Progenitor cell of endocrine pancreas (in vitro differentiated cells): ENCODE measurements around the gene COPS4. TPM values are rescaled to one million over a fixed set of nuclear protein-coding genes. Genes with fewer than 3 reads are reported as not detected.
"Not testable (repeated sequence)": the region's sequence is repeated elsewhere in the genome, so short reads cannot be mapped to it uniquely, and the experiment has no call there.

Experiments
- DNase-seq: peaks from one replicate; pipeline ENCODE4 v3.0.0; 2021; ENCODE audit warnings: low spot score; ENCODE audit not compliant: unreplicated experiment
- H3K27ac Mint-ChIP-seq: 2 replicates; pipeline ENCODE4 v1.8.0; 2021; ENCODE audit warnings: mild to moderate bottlenecking, moderate library complexity, mixed read lengths
- H3K27me3 Mint-ChIP-seq: 2 replicates; pipeline ENCODE4 v1.8.0; 2021; ENCODE audit warnings: mixed read lengths
- H3K36me3 Mint-ChIP-seq: 2 replicates; pipeline ENCODE4 v1.8.0; 2022; ENCODE audit warnings: mixed read lengths; ENCODE audit not compliant: insufficient read depth
- H3K4me1 Mint-ChIP-seq: 2 replicates; pipeline ENCODE4 v1.8.0; 2021; ENCODE audit warnings: low read depth, mixed read lengths
- H3K4me3 Mint-ChIP-seq: 2 replicates; pipeline ENCODE4 v1.8.0; 2021; ENCODE audit warnings: low read depth, mild to moderate bottlenecking, moderate library complexity, mixed read lengths
- H3K9me3 Mint-ChIP-seq: 2 replicates; pipeline ENCODE4 v1.8.0; 2021; ENCODE audit warnings: low read depth, mixed read lengths
- total RNA-seq: library from RNA; stranded (reverse); gene quantifications from 2 replicates; pipeline ENCODE4 v1.2.1, GENCODE V29; 2021
- TF ChIP-seq, protein P1 (sequence below): fragments of 200-600 bp; sonication (generic); IDR thresholded peaks from one replicate; pipeline ENCODE4 v1.5.0; 2021; ENCODE audit warnings: antibody characterized with exemption, mild to moderate bottlenecking; ENCODE audit not compliant: unreplicated experiment

Gene COPS4
- total RNA-seq, 1 donor from 2014 or later, result 42.7 TPM

GRCh38 chr4:83025563-83025962 is 9.4 kb upstream of the COPS4 start:
- no peaks in the 10 kb centered on the region for H3K4me1 Mint-ChIP-seq
- DNase-seq, result no peak
- H3K27ac Mint-ChIP-seq, result no peak overlapping the region
- H3K36me3 Mint-ChIP-seq, result peaks cover 1% of the 10 kb centered on the region
- peaks cover 27% of the 10 kb centered on the region for H3K27me3 Mint-ChIP-seq
- TF ChIP-seq, protein P1, sequence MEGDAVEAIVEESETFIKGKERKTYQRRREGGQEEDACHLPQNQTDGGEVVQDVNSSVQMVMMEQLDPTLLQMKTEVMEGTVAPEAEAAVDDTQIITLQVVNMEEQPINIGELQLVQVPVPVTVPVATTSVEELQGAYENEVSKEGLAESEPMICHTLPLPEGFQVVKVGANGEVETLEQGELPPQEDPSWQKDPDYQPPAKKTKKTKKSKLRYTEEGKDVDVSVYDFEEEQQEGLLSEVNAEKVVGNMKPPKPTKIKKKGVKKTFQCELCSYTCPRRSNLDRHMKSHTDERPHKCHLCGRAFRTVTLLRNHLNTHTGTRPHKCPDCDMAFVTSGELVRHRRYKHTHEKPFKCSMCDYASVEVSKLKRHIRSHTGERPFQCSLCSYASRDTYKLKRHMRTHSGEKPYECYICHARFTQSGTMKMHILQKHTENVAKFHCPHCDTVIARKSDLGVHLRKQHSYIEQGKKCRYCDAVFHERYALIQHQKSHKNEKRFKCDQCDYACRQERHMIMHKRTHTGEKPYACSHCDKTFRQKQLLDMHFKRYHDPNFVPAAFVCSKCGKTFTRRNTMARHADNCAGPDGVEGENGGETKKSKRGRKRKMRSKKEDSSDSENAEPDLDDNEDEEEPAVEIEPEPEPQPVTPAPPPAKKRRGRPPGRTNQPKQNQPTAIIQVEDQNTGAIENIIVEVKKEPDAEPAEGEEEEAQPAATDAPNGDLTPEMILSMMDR, result no peak
- H3K9me3 Mint-ChIP-seq, result peaks cover 9% of the 10 kb centered on the region
- H3K4me3 Mint-ChIP-seq, result no peak overlapping the region

GRCh38 chr4:83028976-83029375 is 6.0 kb upstream of the COPS4 start:
- TF ChIP-seq, protein P1, result no peak
- peaks cover 9% of the 10 kb centered on the region for H3K9me3 Mint-ChIP-seq
- H3K27ac Mint-ChIP-seq, result no peak overlapping the region
- peaks cover 31% of the 10 kb centered on the region for H3K27me3 Mint-ChIP-seq
- H3K36me3 Mint-ChIP-seq, result peaks cover 1% of the 10 kb centered on the region
- no peak for DNase-seq
- H3K4me1 Mint-ChIP-seq, result no peaks in the 10 kb centered on the region
- H3K4me3 Mint-ChIP-seq, result no peak overlapping the region

- no peaks in the 10 kb centered on the region for H3K4me1 Mint-ChIP-seq
- H3K9me3 Mint-ChIP-seq, result peaks cover 9% of the 10 kb centered on the region
- H3K27ac Mint-ChIP-seq, result no peak overlapping the region
- no peak for DNase-seq
- H3K27me3 Mint-ChIP-seq, result peaks cover 31% of the 10 kb centered on the region
- no peak overlapping the region for H3K4me3 Mint-ChIP-seq
- TF ChIP-seq, protein P1, result no peak
- H3K36me3 Mint-ChIP-seq, result peaks cover 1% of the 10 kb centered on the region
Observed at GRCh38 chr4:83029688-83030087, 5.3 kb upstream of the COPS4 start.

GRCh38 chr4:83036991-83037665 is 2.1 kb downstream of the COPS4 start:
- Mint-ChIP-seq H3K36me3 (peaks cover 3% of the 10 kb centered on the region), H3K27me3 (no peaks in the 10 kb centered on the region), H3K9me3 (no peaks in the 10 kb centered on the region), H3K4me1 (peaks cover 21% of the 10 kb centered on the region), H3K27ac (no peak overlapping the region), H3K4me3 (peak overlapping the region; percentile 99)
- TF ChIP-seq, protein P1, result no peak
- DNase-seq, result no peak

DNA sequence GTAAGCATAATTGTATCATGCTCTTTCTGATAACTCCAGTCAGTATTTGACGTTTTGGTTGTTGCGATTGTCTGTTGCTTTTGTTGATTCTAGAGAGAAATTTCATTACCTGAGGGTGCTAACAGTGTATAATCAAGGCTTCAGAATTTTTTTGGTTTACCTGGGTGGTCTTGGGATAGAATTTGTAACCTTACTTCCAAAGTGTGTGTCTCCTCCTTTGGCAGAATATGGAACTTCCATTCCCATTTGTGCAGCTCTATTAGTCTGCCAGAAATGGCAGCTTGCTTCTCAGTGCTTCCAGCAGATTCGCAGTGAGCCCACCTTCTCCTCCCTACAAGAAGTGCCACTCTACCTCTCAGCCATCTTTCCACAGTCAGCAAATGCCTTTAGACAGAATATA is 5.3 kb downstream of the COPS4 start:
- Mint-ChIP-seq H3K4me3 (no peak overlapping the region), H3K27ac (peak overlapping the region; percentile 4), H3K27me3 (no peaks in the 10 kb centered on the region), H3K4me1 (peaks cover 19% of the 10 kb centered on the region), H3K9me3 (no peaks in the 10 kb centered on the region), H3K36me3 (peaks cover 5% of the 10 kb centered on the region)
- TF ChIP-seq, protein P1, result no peak
- no peak for DNase-seq

- H3K4me3 Mint-ChIP-seq, H3K27me3 Mint-ChIP-seq, H3K4me1 Mint-ChIP-seq, H3K27ac Mint-ChIP-seq, DNase-seq, H3K36me3 Mint-ChIP-seq, H3K9me3 Mint-ChIP-seq: not testable (repeated sequence)
Observed at GRCh38 chr4:83043157-83043556, 8.2 kb downstream of the COPS4 start.
